ENCODE measurements around the gene PI4K2B. TPM values are rescaled to one million over a fixed set of nuclear protein-coding genes. Genes with fewer than 3 reads are reported as not detected.
A peak's percentile ranks its signal among the peaks of the same experiment; 100 is the strongest.

Gene PI4K2B
- total RNA-seq, 5 donors from 2014 or later (not counting 1 experiment from before 2014, with no cell fraction given): 11.6 to 16.6 (median 14.6) TPM

- CTCF ChIA-PET: interaction anchor here (0.6 to 0.9 kb wide), 2 partner anchors 11 kb away, joined by 3 to 9 read pairs; no protein-coding TSS in a partner anchor
- peaks cover 14 to 60% (median 42%) of the 10 kb centered on the region in 3 donors for H3K9me3 Mint-ChIP-seq
- H3K36me3 Mint-ChIP-seq: peaks cover 63% of the 10 kb centered on the region
- H3K9me3 ChIP-seq: no peaks in the 10 kb centered on the region
- WGBS (ENCODE audit: insufficient coverage): 80% methylated on average over 1 of the region's 7 CpGs
- no peak overlapping the region for H3K4me3 ChIP-seq (ENCODE audit: control insufficient read depth in 1 of 2, extremely low read depth in 1 of 2, low read length in 1 of 2)
- H3K4me1 Mint-ChIP-seq: no peaks in the 10 kb centered on the region
- DNase-seq (peak in 7 of 35 experiments; percentile 2 to 47 (median 13)), ATAC-seq (replicated peaks in 1 of 4) (no peak)
- no peak overlapping the region for H3K27ac Mint-ChIP-seq
- no peaks in the 10 kb centered on the region for H3K27me3 ChIP-seq (replicated peaks in 1 of 2; ENCODE audit: control insufficient read depth in 2 of 2, extremely low read depth in 1 of 2, insufficient read depth in 2 of 2, low read length in 1 of 2)
- peaks cover 0 to 2% of the 10 kb centered on the region in 2 donors for H3K36me3 ChIP-seq (ENCODE audit: control insufficient read depth in 2 of 2, extremely low read depth in 1 of 2, insufficient read depth in 1 of 2, low read length in 1 of 2)
- no peaks in the 10 kb centered on the region for H3K4me1 ChIP-seq (ENCODE audit: control insufficient read depth in 1 of 2, extremely low read depth in 1 of 2, insufficient read depth in 2 of 2, low read length in 2 of 2)
- POLR2A ChIA-PET: interaction anchor here in 1 of 2 donors (0.6 to 0.7 kb wide), 3 partner anchors 9 to 44 kb away, joined by 3 to 9 read pairs (median 4); no protein-coding TSS in a partner anchor
- no peak overlapping the region for H3K4me3 Mint-ChIP-seq
- no peaks in the 10 kb centered on the region for H3K27me3 Mint-ChIP-seq
- no peak overlapping the region for H3K27ac ChIP-seq (ENCODE audit: low read length)
These were observed 9.9 kb upstream of the PI4K2B start for GRCh38 chr4:25223802-25224375.

- DNase-seq (no peak), ATAC-seq (replicated peaks in 1 of 4) (no peak)
- H3K9me3 ChIP-seq: no peaks in the 10 kb centered on the region
- WGBS (ENCODE audit: insufficient coverage): no CpG with 5 or more reads among the region's 6 CpGs
- H3K36me3 Mint-ChIP-seq: peaks cover 33% of the 10 kb centered on the region
- H3K27ac ChIP-seq (ENCODE audit: low read length): no peak overlapping the region
- ChIA-PET POLR2A (no interaction called here), CTCF (no interaction called here)
- no peaks in the 10 kb centered on the region for H3K27me3 Mint-ChIP-seq
- H3K36me3 ChIP-seq (ENCODE audit: control insufficient read depth in 2 of 2, extremely low read depth in 1 of 2, insufficient read depth in 1 of 2, low read length in 1 of 2): peaks cover 0 to 2% of the 10 kb centered on the region in 2 donors
- no peak overlapping the region for H3K27ac Mint-ChIP-seq
- peaks cover 10 to 16% (median 11%) of the 10 kb centered on the region in 3 donors for H3K4me1 Mint-ChIP-seq
- peaks cover 0 to 4% of the 10 kb centered on the region in 2 experiments for H3K4me1 ChIP-seq (ENCODE audit: control insufficient read depth in 1 of 2, extremely low read depth in 1 of 2, insufficient read depth in 2 of 2, low read length in 2 of 2)
- H3K9me3 Mint-ChIP-seq: peaks cover 16 to 23% (median 19%) of the 10 kb centered on the region in 3 donors
- no peak overlapping the region for H3K4me3 Mint-ChIP-seq
- no peak overlapping the region for H3K4me3 ChIP-seq (ENCODE audit: control insufficient read depth in 1 of 2, extremely low read depth in 1 of 2, low read length in 1 of 2)
- H3K27me3 ChIP-seq (replicated peaks in 1 of 2; ENCODE audit: control insufficient read depth in 2 of 2, extremely low read depth in 1 of 2, insufficient read depth in 2 of 2, low read length in 1 of 2): no peaks in the 10 kb centered on the region
These were observed 4.0 kb upstream of the PI4K2B start for GRCh38 chr4:25229804-25230203.

- Histone ChIP-seq H3K36me3 (ENCODE audit: control insufficient read depth in 2 of 2, extremely low read depth in 1 of 2, insufficient read depth in 1 of 2, low read length in 1 of 2) (no peaks in the 10 kb centered on the region), H3K27ac (ENCODE audit: low read length) (peak overlapping the region; percentile 59), H3K9me3 (no peaks in the 10 kb centered on the region), H3K4me3 (ENCODE audit: control insufficient read depth in 1 of 2, extremely low read depth in 1 of 2, low read length in 1 of 2) (peak overlapping the region in 1 of 2 donors; percentile 91), H3K27me3 (replicated peaks in 1 of 2; ENCODE audit: control insufficient read depth in 2 of 2, extremely low read depth in 1 of 2, insufficient read depth in 2 of 2, low read length in 1 of 2) (no peaks in the 10 kb centered on the region), H3K4me1 (ENCODE audit: control insufficient read depth in 1 of 2, extremely low read depth in 1 of 2, insufficient read depth in 2 of 2, low read length in 2 of 2) (peaks cover 11 to 21% of the 10 kb centered on the region in 2 experiments)
- no peak for DNase-seq
- peaks cover 18% of the 10 kb centered on the region for H3K36me3 Mint-ChIP-seq
- ChIA-PET POLR2A (interaction anchor here in 1 of 2 donors (0.5 to 1.8 kb wide), 4 partner anchors 9 to 79 kb away, joined by 3 to 9 read pairs (median 4); partner anchors contain the start of genes SEPSECS and ZCCHC4), CTCF (interaction anchor here (0.7 to 4.9 kb wide), 11 partner anchors 21 to 1723 kb away, joined by 3 to 59 read pairs (median 4); partner anchors contain the start of genes ZCCHC4 (in 2 of the 2), ANAPC4 (in 1 of the 2) and SEPSECS (in 1 of the 2))
- H3K4me1 Mint-ChIP-seq: peaks cover 39 to 42% (median 41%) of the 10 kb centered on the region in 3 donors
- H3K9me3 Mint-ChIP-seq: peaks cover 6 to 10% (median 9%) of the 10 kb centered on the region in 3 donors
- H3K4me3 Mint-ChIP-seq: peak overlapping the region; percentile 79 to 90 (median 81)
- no peak for ATAC-seq (replicated peaks in 1 of 4)
- H3K27ac Mint-ChIP-seq: peak overlapping the region; percentile 74 to 92
- no peaks in the 10 kb centered on the region for H3K27me3 Mint-ChIP-seq
These were observed 639 bp upstream of the PI4K2B start for GRCh38 chr4:25233194-25233593.

- peak overlapping the region; percentile 94 to 98 for H3K27ac Mint-ChIP-seq
- Histone ChIP-seq H3K27ac (ENCODE audit: low read length) (peak overlapping the region; percentile 88), H3K9me3 (no peaks in the 10 kb centered on the region), H3K36me3 (ENCODE audit: control insufficient read depth in 2 of 2, extremely low read depth in 1 of 2, insufficient read depth in 1 of 2, low read length in 1 of 2) (no peaks in the 10 kb centered on the region), H3K4me3 (ENCODE audit: control insufficient read depth in 1 of 2, extremely low read depth in 1 of 2, low read length in 1 of 2) (peak overlapping the region; percentile 91 to 93), H3K4me1 (ENCODE audit: control insufficient read depth in 1 of 2, extremely low read depth in 1 of 2, insufficient read depth in 2 of 2, low read length in 2 of 2) (peaks cover 11 to 26% of the 10 kb centered on the region in 2 experiments), H3K27me3 (replicated peaks in 1 of 2; ENCODE audit: control insufficient read depth in 2 of 2, extremely low read depth in 1 of 2, insufficient read depth in 2 of 2, low read length in 1 of 2) (no peaks in the 10 kb centered on the region)
- peak in 31 of 35 experiments; percentile 6 to 81 (median 21) for DNase-seq
- ChIA-PET CTCF (interaction anchor here (0.5 to 4.9 kb wide), 16 partner anchors 11 to 1349 kb away, joined by 3 to 59 read pairs (median 4); partner anchors contain the start of genes SEPSECS (in 2 of the 2), ZCCHC4 (in 2 of the 2) and TBC1D19 (in 1 of the 2)), POLR2A (interaction anchor here (0.5 to 1.8 kb wide), 5 partner anchors 73 to 616 kb away, joined by 3 to 7 read pairs (median 4); partner anchors contain the start of genes ZCCHC4 (in 2 of the 2) and SEPSECS (in 1 of the 2))
- peak overlapping the region; percentile 85 to 95 (median 90) for H3K4me3 Mint-ChIP-seq
- peaks cover 0 to 3% (median 2%) of the 10 kb centered on the region in 3 donors for H3K9me3 Mint-ChIP-seq
- peak; percentile 39 to 49 (median 42) for ATAC-seq (replicated peaks in 1 of 4)
- H3K36me3 Mint-ChIP-seq: peaks cover 16% of the 10 kb centered on the region
- H3K27me3 Mint-ChIP-seq: no peaks in the 10 kb centered on the region
- H3K4me1 Mint-ChIP-seq: peaks cover 44 to 52% (median 46%) of the 10 kb centered on the region in 3 donors
- WGBS (ENCODE audit: insufficient coverage): under 1% methylated on average over 39 of the region's 49 CpGs
These were observed 847 bp downstream of the PI4K2B start for GRCh38 chr4:25234390-25235370.

GRCh38 chr4:25235401-25235800 is 1.6 kb downstream of the PI4K2B start:
- Mint-ChIP-seq H3K27ac (peak overlapping the region; percentile 94 to 98), H3K27me3 (no peaks in the 10 kb centered on the region), H3K4me3 (peak overlapping the region; percentile 85 to 95 (median 90)), H3K4me1 (peaks cover 51 to 59% (median 53%) of the 10 kb centered on the region in 3 donors), H3K36me3 (peaks cover 16% of the 10 kb centered on the region), H3K9me3 (peaks cover 0 to 3% (median 2%) of the 10 kb centered on the region in 3 donors)
- DNase-seq: peak in 1 of 35 experiments; percentile 29
- H3K36me3 ChIP-seq (ENCODE audit: control insufficient read depth in 2 of 2, extremely low read depth in 1 of 2, insufficient read depth in 1 of 2, low read length in 1 of 2): no peaks in the 10 kb centered on the region
- no peaks in the 10 kb centered on the region for H3K27me3 ChIP-seq (replicated peaks in 1 of 2; ENCODE audit: control insufficient read depth in 2 of 2, extremely low read depth in 1 of 2, insufficient read depth in 2 of 2, low read length in 1 of 2)
- WGBS (ENCODE audit: insufficient coverage): 7% methylated on average over 5 of the region's 6 CpGs
- H3K27ac ChIP-seq (ENCODE audit: low read length): peak overlapping the region; percentile 88
- no peak for ATAC-seq (replicated peaks in 1 of 4)
- peaks cover 11 to 30% of the 10 kb centered on the region in 2 experiments for H3K4me1 ChIP-seq (ENCODE audit: control insufficient read depth in 1 of 2, extremely low read depth in 1 of 2, insufficient read depth in 2 of 2, low read length in 2 of 2)
- H3K9me3 ChIP-seq: no peaks in the 10 kb centered on the region
- ChIA-PET POLR2A (interaction anchor here (0.5 to 1.7 kb wide), 3 partner anchors 77 to 1626 kb away, joined by 3 to 7 read pairs (median 6); partner anchors contain the start of gene ZCCHC4 (in 2 of the 2)), CTCF (interaction anchor here (0.5 to 4.9 kb wide), 14 partner anchors 12 to 132 kb away, joined by 3 to 59 read pairs (median 4); partner anchors contain the start of genes SEPSECS (in 2 of the 2) and ZCCHC4 (in 2 of the 2))
- H3K4me3 ChIP-seq (ENCODE audit: control insufficient read depth in 1 of 2, extremely low read depth in 1 of 2, low read length in 1 of 2): peak overlapping the region in 1 of 2 donors; percentile 91
